Measurements from ENCODE around the gene ALG2. TPM values are rescaled to one million over a fixed set of nuclear protein-coding genes. Genes with fewer than 3 reads are reported as not detected.

Gene ALG2
- total RNA-seq, 1 donor from 2014 or later = 17.5 TPM

- no peak overlapping the region for H3K27ac Mint-ChIP-seq (ENCODE audit: unreplicated experiment)
- DNase-seq (ENCODE audit: low read depth, low spot score) = no peak
- H3K4me1 Mint-ChIP-seq = peaks cover 12% of the 10 kb centered on the region
- peaks cover 72% of the 10 kb centered on the region for H3K27me3 Mint-ChIP-seq (ENCODE audit: low read depth)
- no peaks in the 10 kb centered on the region for H3K9me3 Mint-ChIP-seq
- H3K4me3 Mint-ChIP-seq = no peak overlapping the region
- no peaks in the 10 kb centered on the region for H3K36me3 Mint-ChIP-seq (ENCODE audit: low read depth)
- TF ChIP-seq CTCF (conservative IDR thresholded peaks at IDR 0.05) = no peak
Measured at GRCh38 chr9:99181621-99182020, 40.1 kb downstream of the ALG2 start.

GRCh38 chr9:99181206-99181605 lies 40.5 kb downstream of the ALG2 start:
- Mint-ChIP-seq H3K4me1 (peaks cover 16% of the 10 kb centered on the region), H3K9me3 (no peaks in the 10 kb centered on the region), H3K27me3 (ENCODE audit: low read depth) (peaks cover 73% of the 10 kb centered on the region), H3K36me3 (ENCODE audit: low read depth) (no peaks in the 10 kb centered on the region), H3K27ac (ENCODE audit: unreplicated experiment) (no peak overlapping the region), H3K4me3 (no peak overlapping the region)
- DNase-seq (ENCODE audit: low read depth, low spot score) = no peak
- TF ChIP-seq CTCF (conservative IDR thresholded peaks at IDR 0.05) = no peak

GRCh38 chr9:99180662-99181061 lies 41.1 kb downstream of the ALG2 start:
- Mint-ChIP-seq H3K4me1 (peaks cover 17% of the 10 kb centered on the region), H3K27ac (ENCODE audit: unreplicated experiment) (no peak overlapping the region), H3K27me3 (ENCODE audit: low read depth) (peaks cover 79% of the 10 kb centered on the region), H3K4me3 (no peak overlapping the region), H3K36me3 (ENCODE audit: low read depth) (no peaks in the 10 kb centered on the region), H3K9me3 (no peaks in the 10 kb centered on the region)
- no peak for DNase-seq (ENCODE audit: low read depth, low spot score)
- no peak for TF ChIP-seq CTCF (conservative IDR thresholded peaks at IDR 0.05)

GRCh38 chr9:99180199-99180598 lies 41.5 kb downstream of the ALG2 start:
- no peak overlapping the region for H3K27ac Mint-ChIP-seq (ENCODE audit: unreplicated experiment)
- TF ChIP-seq CTCF (conservative IDR thresholded peaks at IDR 0.05) = no peak
- no peak for DNase-seq (ENCODE audit: low read depth, low spot score)
- H3K4me3 Mint-ChIP-seq = no peak overlapping the region
- no peaks in the 10 kb centered on the region for H3K9me3 Mint-ChIP-seq
- H3K4me1 Mint-ChIP-seq = peaks cover 17% of the 10 kb centered on the region
- H3K36me3 Mint-ChIP-seq (ENCODE audit: low read depth) = no peaks in the 10 kb centered on the region
- H3K27me3 Mint-ChIP-seq (ENCODE audit: low read depth) = peaks cover 82% of the 10 kb centered on the region

GRCh38 chr9:99178912-99179872 lies 42.5 kb downstream of the ALG2 start:
- no peaks in the 10 kb centered on the region for H3K9me3 Mint-ChIP-seq
- peaks cover 78% of the 10 kb centered on the region for H3K27me3 Mint-ChIP-seq (ENCODE audit: low read depth)
- no peaks in the 10 kb centered on the region for H3K36me3 Mint-ChIP-seq (ENCODE audit: low read depth)
- DNase-seq (ENCODE audit: low read depth, low spot score) = no peak
- no peak overlapping the region for H3K4me3 Mint-ChIP-seq
- no peak overlapping the region for H3K27ac Mint-ChIP-seq (ENCODE audit: unreplicated experiment)
- H3K4me1 Mint-ChIP-seq = peaks cover 13% of the 10 kb centered on the region
- no peak for TF ChIP-seq CTCF (conservative IDR thresholded peaks at IDR 0.05)

Data from neural crest cell (in vitro differentiated cells).